H9 (cell line): ENCODE data around the gene TPBG. TPM values are rescaled to one million over a fixed set of nuclear protein-coding genes. Genes with fewer than 3 reads are reported as not detected.
A peak's percentile ranks its signal among the peaks of the same experiment; 100 is the strongest.

ENCODE experiments used
- DNase-seq: peaks from one replicate; pipeline ENCODE4 v3.0.0-alpha.2; 2017
- H2AFZ ChIP-seq: one replicate; pipeline ENCODE4 v1.6.1; 2013; ENCODE audit warnings: mild to moderate bottlenecking, low read length, control low read depth, moderate library complexity
- H2AK5ac ChIP-seq: 2 replicates; pipeline ENCODE4 v1.6.1; 2013; ENCODE audit warnings: low read length, control low read depth, mixed read lengths; ENCODE audit not compliant: insufficient read length
- H2BK120ac ChIP-seq: one replicate; pipeline ENCODE4 v1.6.1; 2013; ENCODE audit warnings: low read depth, mild to moderate bottlenecking, low read length, control low read depth, inconsistent platforms; ENCODE audit not compliant: poor library complexity, severe bottlenecking
- H2BK12ac ChIP-seq: 2 replicates; pipeline ENCODE4 v1.6.1; 2013; ENCODE audit warnings: low read length, control low read depth, mixed read lengths, low read depth; ENCODE audit not compliant: insufficient read length
- H2BK15ac ChIP-seq: 2 replicates; pipeline ENCODE4 v1.6.1; 2013; ENCODE audit warnings: low read depth, low read length, control low read depth
- H2BK20ac ChIP-seq: one replicate; pipeline ENCODE4 v1.6.1; 2013; ENCODE audit warnings: low read depth, mild to moderate bottlenecking, low read length, control low read depth, inconsistent platforms; ENCODE audit not compliant: poor library complexity, severe bottlenecking
- H2BK5ac ChIP-seq: 2 replicates; pipeline ENCODE4 v1.6.1; 2013; ENCODE audit warnings: low read length, control low read depth, mixed read lengths; ENCODE audit not compliant: insufficient read length
- H3K14ac ChIP-seq: 2 replicates; pipeline ENCODE4 v1.6.1; 2013; ENCODE audit warnings: low read length, control low read depth; ENCODE audit not compliant: insufficient read depth
- H3K18ac ChIP-seq: 2 replicates; pipeline ENCODE4 v1.6.1; 2013; ENCODE audit warnings: low read depth, mild to moderate bottlenecking, mixed read lengths, low read length, control low read depth; ENCODE audit not compliant: insufficient read length
- H3K23ac ChIP-seq: 2 replicates; pipeline ENCODE4 v1.6.1; 2013; ENCODE audit warnings: low read length, control low read depth, mixed read lengths, low read depth; ENCODE audit not compliant: insufficient read length
- H3K23me2 ChIP-seq: 2 replicates; pipeline ENCODE4 v1.6.1; 2013; ENCODE audit warnings: low read depth, mild to moderate bottlenecking, mixed read lengths, low read length, control low read depth; ENCODE audit not compliant: insufficient read length, poor library complexity, severe bottlenecking
- H3K27ac ChIP-seq: 2 replicates; pipeline ENCODE4 v1.5.1; 2013; ENCODE audit warnings: low read length, control low read depth, mixed read lengths, low read depth; ENCODE audit not compliant: insufficient read length
- H3K27me3 ChIP-seq: 2 replicates; pipeline ENCODE4 v1.6.1; 2013; ENCODE audit warnings: low read length, control low read depth, inconsistent platforms; ENCODE audit not compliant: insufficient read depth
- H3K4ac ChIP-seq: 2 replicates; pipeline ENCODE4 v1.6.1; 2013; ENCODE audit warnings: low read depth, mild to moderate bottlenecking, control low read depth, inconsistent platforms, low read length, moderate library complexity
- H3K4me1 ChIP-seq: 2 replicates; pipeline ENCODE4 v1.6.1; 2013; ENCODE audit warnings: low read length, control low read depth, inconsistent platforms; ENCODE audit not compliant: insufficient read depth
- H3K4me2 ChIP-seq: 2 replicates; pipeline ENCODE4 v1.6.1; 2013; ENCODE audit warnings: low read length, control low read depth, mixed read lengths; ENCODE audit not compliant: insufficient read length, insufficient read depth
- H3K56ac ChIP-seq: 2 replicates; pipeline ENCODE4 v1.6.1; 2013; ENCODE audit warnings: low read depth, mild to moderate bottlenecking, mixed read lengths, low read length, control low read depth; ENCODE audit not compliant: insufficient read length
- H3K79me1 ChIP-seq: 2 replicates; pipeline ENCODE4 v1.6.1; 2013; ENCODE audit warnings: low read depth, mild to moderate bottlenecking, moderate library complexity, low read length, control low read depth, inconsistent platforms; ENCODE audit not compliant: insufficient read depth, poor library complexity, severe bottlenecking
- H3K79me2 ChIP-seq: 2 replicates; pipeline ENCODE4 v1.6.1; 2013; ENCODE audit warnings: low read length, control low read depth, inconsistent platforms; ENCODE audit not compliant: insufficient read depth
- H3K9ac ChIP-seq: 2 replicates; pipeline ENCODE4 v1.6.1; 2013; ENCODE audit warnings: low read length, control low read depth, mixed read lengths; ENCODE audit not compliant: insufficient read length; ENCODE audit errors: extremely low read depth
- H3K9me3 ChIP-seq: one replicate; pipeline ENCODE4 v1.6.1; 2013; ENCODE audit warnings: low read depth, low read length, inconsistent platforms; ENCODE audit not compliant: control insufficient read depth
- H3T11ph ChIP-seq: one replicate; pipeline ENCODE4 v1.6.1; 2013; ENCODE audit warnings: mild to moderate bottlenecking, low read length, control low read depth, inconsistent platforms
- H4K20me1 ChIP-seq: one replicate; pipeline ENCODE4 v1.6.1; 2013; ENCODE audit not compliant: control insufficient read depth, insufficient read length, insufficient read depth
- H4K5ac ChIP-seq: 2 replicates; pipeline ENCODE4 v1.6.1; 2013; ENCODE audit warnings: low read depth, mild to moderate bottlenecking, mixed read lengths, low read length, control low read depth; ENCODE audit not compliant: insufficient read length
- H4K8ac ChIP-seq: replicated peaks from 2 replicates; pipeline ENCODE4 v1.6.1; 2013; ENCODE audit warnings: low read length, control low read depth, mixed read lengths, low read depth; ENCODE audit not compliant: insufficient read length
- H4K91ac ChIP-seq: 2 replicates; pipeline ENCODE4 v1.6.1; 2013; ENCODE audit warnings: low read depth, mild to moderate bottlenecking, moderate library complexity, mixed read lengths, low read length, control low read depth; ENCODE audit not compliant: insufficient read length
- H3K27ac Mint-ChIP-seq, 3 experiments: 2 replicates in 2 of 3; 3 replicates in 1 of 3; pipeline ENCODE4 v1.8.0; 2020 to 2021; ENCODE audit warnings: mixed read lengths in 3 of 3, mild to moderate bottlenecking in 1 of 3, moderate library complexity in 1 of 3
- H3K27me3 Mint-ChIP-seq: 2 replicates; pipeline ENCODE4 v1.8.0; 2021; ENCODE audit warnings: low read depth, mild to moderate bottlenecking, moderate library complexity, mixed read lengths
- H3K36me3 Mint-ChIP-seq, 3 experiments: 2 replicates in 2 of 3; 3 replicates in 1 of 3; pipeline ENCODE4 v1.8.0; 2020 to 2021; ENCODE audit warnings: low read depth in 3 of 3, mixed read lengths in 3 of 3; ENCODE audit not compliant: insufficient read depth in 1 of 3
- H3K4me1 Mint-ChIP-seq, 2 experiments: 2 replicates each; pipeline ENCODE4 v1.8.0; 2020; ENCODE audit warnings: mixed read lengths in 2 of 2
- H3K4me3 Mint-ChIP-seq, 2 experiments: 2 replicates in 1 of 2; 3 replicates in 1 of 2; pipeline ENCODE4 v1.8.0; 2020 to 2021; ENCODE audit warnings: mild to moderate bottlenecking in 2 of 2, mixed read lengths in 2 of 2, moderate library complexity in 1 of 2
- H3K9me3 Mint-ChIP-seq, 2 experiments: 2 replicates in 1 of 2; 3 replicates in 1 of 2; pipeline ENCODE4 v1.8.0; 2020; ENCODE audit warnings: mild to moderate bottlenecking in 2 of 2, mixed read lengths in 2 of 2, moderate library complexity in 1 of 2
- WGBS: extraction: QIAGEN DNeasy Blood & Tissue Kit; methylation state at CpG from one replicate; pipeline ENCODE4 v1.1.7; 2013; ENCODE audit warnings: missing lambda C conversion rate, low lambda C conversion rate, mixed read lengths; ENCODE audit not compliant: insufficient read length; ENCODE audit errors: extremely low coverage; 5-methylcytosine and 5-hydroxymethylcytosine counted together
- total RNA-seq: library from RNA; stranded (reverse); gene quantifications from 2 replicates; pipeline ENCODE4 v1.2.1, GENCODE V29; 2021
- TF ChIP-seq, protein P1 (sequence below): fragments of 200-600 bp; sonication (generic); conservative IDR thresholded peaks from 3 replicates; pipeline ENCODE4 v1.8.0; 2021; ENCODE audit warnings: antibody characterized with exemption, mild to moderate bottlenecking

Gene TPBG
- total RNA-seq, 1 experiment from 2014 or later: 19.0 TPM

GRCh38 chr6:82397962-82398692 is 34.5 kb downstream of the TPBG start:
- Histone ChIP-seq H3K18ac (no peak overlapping the region), H3K9ac (no peak overlapping the region), H2AK5ac (no peak overlapping the region), H2BK15ac (no peak overlapping the region), H4K8ac (no peak overlapping the region), H3T11ph (no peak overlapping the region), H3K56ac (no peak overlapping the region), H2BK20ac (no peak overlapping the region), H3K27ac (no peak overlapping the region), H3K23me2 (no peaks in the 10 kb centered on the region), H2BK120ac (no peak overlapping the region), H2BK5ac (no peak overlapping the region), H3K4me1 (no peaks in the 10 kb centered on the region; the same call in 1 of the 2 replicates), H2AFZ (no peak overlapping the region), H3K79me2 (no peaks in the 10 kb centered on the region), H2BK12ac (no peak overlapping the region), H3K23ac (no peak overlapping the region), H4K5ac (no peak overlapping the region), H4K91ac (no peak overlapping the region), H3K14ac (no peak overlapping the region), H3K4me2 (no peak overlapping the region), H3K27me3 (no peaks in the 10 kb centered on the region), H3K9me3 (no peaks in the 10 kb centered on the region), H3K79me1 (no peaks in the 10 kb centered on the region), H4K20me1 (no peaks in the 10 kb centered on the region), H3K4ac (no peak overlapping the region)
- Mint-ChIP-seq H3K4me3 (no peak overlapping the region; a peak in 1 of 5 replicates), H3K4me1 (peaks cover 23 to 25% of the 10 kb centered on the region in 2 experiments), H3K27me3 (no peaks in the 10 kb centered on the region), H3K27ac (peak overlapping the region in 2 of 3 experiments; percentile 31 to 72; a peak in 3 of 7 replicates), H3K36me3 (peaks cover 2 to 4% (median 2%) of the 10 kb centered on the region in 3 experiments; a peak in 3 of 7 replicates), H3K9me3 (peaks cover 0 to 3% of the 10 kb centered on the region in 2 experiments; a peak in 2 of 5 replicates)
- WGBS: no CpG with 5 or more reads among the region's 1 CpG
- TF ChIP-seq, protein P1, sequence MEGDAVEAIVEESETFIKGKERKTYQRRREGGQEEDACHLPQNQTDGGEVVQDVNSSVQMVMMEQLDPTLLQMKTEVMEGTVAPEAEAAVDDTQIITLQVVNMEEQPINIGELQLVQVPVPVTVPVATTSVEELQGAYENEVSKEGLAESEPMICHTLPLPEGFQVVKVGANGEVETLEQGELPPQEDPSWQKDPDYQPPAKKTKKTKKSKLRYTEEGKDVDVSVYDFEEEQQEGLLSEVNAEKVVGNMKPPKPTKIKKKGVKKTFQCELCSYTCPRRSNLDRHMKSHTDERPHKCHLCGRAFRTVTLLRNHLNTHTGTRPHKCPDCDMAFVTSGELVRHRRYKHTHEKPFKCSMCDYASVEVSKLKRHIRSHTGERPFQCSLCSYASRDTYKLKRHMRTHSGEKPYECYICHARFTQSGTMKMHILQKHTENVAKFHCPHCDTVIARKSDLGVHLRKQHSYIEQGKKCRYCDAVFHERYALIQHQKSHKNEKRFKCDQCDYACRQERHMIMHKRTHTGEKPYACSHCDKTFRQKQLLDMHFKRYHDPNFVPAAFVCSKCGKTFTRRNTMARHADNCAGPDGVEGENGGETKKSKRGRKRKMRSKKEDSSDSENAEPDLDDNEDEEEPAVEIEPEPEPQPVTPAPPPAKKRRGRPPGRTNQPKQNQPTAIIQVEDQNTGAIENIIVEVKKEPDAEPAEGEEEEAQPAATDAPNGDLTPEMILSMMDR: no peak
- DNase-seq: no peak
